ENCODE measurements around the gene ZNF226. TPM values are rescaled to one million over a fixed set of nuclear protein-coding genes. Genes with fewer than 3 reads are reported as not detected.

Gene ZNF226
- total RNA-seq, 1 experiment from 2014 or later, result 21.4 TPM

Other genes with a start within 250 kb of the ZNF226 start
- gene ZNF45, start 229.8 kb upstream of the ZNF226 start, total RNA-seq (2021), result 22.1 and 22.8 TPM in 2 replicates
- gene ZNF221, start 213.9 kb upstream of the ZNF226 start, total RNA-seq (2021), result 4.8 and 6.1 TPM in 2 replicates
- 7.3 and 8.0 TPM in 2 replicates for gene ZNF155, start 180.9 kb upstream of the ZNF226 start, total RNA-seq (2021)
- 5.2 and 5.4 TPM in 2 replicates for gene ZNF230, start 162.1 kb upstream of the ZNF226 start, total RNA-seq (2021)
- 7.3 and 9.3 TPM in 2 replicates for gene ZNF222, start 139.7 kb upstream of the ZNF226 start, total RNA-seq (2021)
- gene ZNF223, start 113.1 kb upstream of the ZNF226 start, total RNA-seq (2021), result 4.5 and 5.6 TPM in 2 replicates
- 3.1 and 3.2 TPM in 2 replicates for gene ZNF284, start 92.9 kb upstream of the ZNF226 start, total RNA-seq (2021)
- 20.4 and 23.8 TPM in 2 replicates for gene ZNF224, start 70.7 kb upstream of the ZNF226 start, total RNA-seq (2021)
- 6.3 and 7.1 TPM in 2 replicates for gene ZNF225, start 51.7 kb upstream of the ZNF226 start, total RNA-seq (2021)
- gene ZNF234, start 23.5 kb upstream of the ZNF226 start, total RNA-seq (2021), result 15.1 and 17.1 TPM in 2 replicates
- 31.6 and 34.3 TPM in 2 replicates for gene ZNF227, start 47.4 kb downstream of the ZNF226 start, total RNA-seq (2021)
- 1.1 and 1.2 TPM in 2 replicates for gene ZNF233, start 94.8 kb downstream of the ZNF226 start, total RNA-seq (2021)
- gene ZNF235, start 139.9 kb downstream of the ZNF226 start, total RNA-seq (2021), result 9.9 and 10.0 TPM in 2 replicates
- 7.8 and 8.2 TPM in 2 replicates for gene ZNF112, start 191.6 kb downstream of the ZNF226 start, total RNA-seq (2021)
- 3.0 and 3.9 TPM in 2 replicates for gene ZNF285, start 236.5 kb downstream of the ZNF226 start, total RNA-seq (2021)

Measured in A673 (cell line).